ENCODE measurements around the gene RTTN.

- no peak for TF ChIP-seq CTCF (conservative IDR thresholded peaks at IDR 0.05; ENCODE audit: low read length)
- no peak for TF ChIP-seq EZH2phosphoT487 (IDR thresholded peaks at IDR 0.05; ENCODE audit: borderline replicate concordance)
These were observed 176.8 kb downstream of the RTTN start for GRCh38 chr18:70028734-70029133.
